ENCODE measurements around the gene CRYGN.

CRYGN gene

DNA sequence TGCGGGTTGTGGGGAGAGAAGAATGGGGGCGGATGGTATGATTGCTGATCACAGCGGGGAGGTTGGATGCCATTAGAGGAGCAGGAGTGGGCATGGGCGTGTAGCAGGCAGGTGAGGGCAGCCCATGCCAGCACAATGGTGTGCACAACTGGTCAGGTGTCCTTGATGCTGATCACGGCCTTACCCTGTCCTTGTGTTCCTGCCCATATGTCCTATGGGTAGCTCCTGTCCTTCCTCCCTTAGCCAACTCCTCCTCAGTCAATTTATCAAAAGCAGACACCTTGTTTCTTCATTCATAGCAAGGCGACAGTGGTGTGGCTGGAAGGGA, 60.8 kb downstream of the CRYGN start:
- DNase-seq (ENCODE audit: low read depth), result no peak

All from stimulated activated CD8-positive, alpha-beta memory T cell treated with anti-CD3 and anti-CD28 coated beads, Interleukin-12 subunit alpha, Interleukin-12 subunit beta, amount 100 ng/mL, for 4 hours (primary cell).